Trophoblast cell (in vitro differentiated cells and primary cell): ENCODE results near the gene RIPK1.

Experiments
- DNase-seq, 2 donors: peaks; one replicate each; pipeline ENCODE4 v3.0.0-alpha.2; 2016
- H2AFZ ChIP-seq: 2 replicates; pipeline ENCODE4 v1.6.1; 2013; ENCODE audit warnings: low read length, moderate library complexity, mild to moderate bottlenecking; ENCODE audit not compliant: insufficient read depth, poor library complexity
- H2AK5ac ChIP-seq: 2 replicates; pipeline ENCODE4 v1.6.1; 2013; ENCODE audit warnings: mild to moderate bottlenecking, low read length
- H2BK120ac ChIP-seq: 2 replicates; pipeline ENCODE4 v1.6.1; 2013; ENCODE audit warnings: low read length, mild to moderate bottlenecking, moderate library complexity; ENCODE audit not compliant: insufficient read depth, poor library complexity
- H2BK12ac ChIP-seq: 2 replicates; pipeline ENCODE4 v1.6.1; 2013; ENCODE audit warnings: mild to moderate bottlenecking, low read length, moderate library complexity
- H2BK5ac ChIP-seq: 2 replicates; pipeline ENCODE4 v1.6.1; 2013; ENCODE audit warnings: low read length, low read depth, moderate library complexity, mild to moderate bottlenecking; ENCODE audit not compliant: poor library complexity
- H3K14ac ChIP-seq: 2 replicates; pipeline ENCODE4 v1.6.1; 2013; ENCODE audit warnings: mild to moderate bottlenecking, low read length
- H3K18ac ChIP-seq: 2 replicates; pipeline ENCODE4 v1.6.1; 2013; ENCODE audit warnings: mild to moderate bottlenecking, low read length
- H3K23ac ChIP-seq: 2 replicates; pipeline ENCODE4 v1.6.1; 2013; ENCODE audit warnings: low read length
- H3K27ac ChIP-seq: 2 replicates; pipeline ENCODE4 v1.5.1; 2013; ENCODE audit warnings: low read depth, mild to moderate bottlenecking, inconsistent platforms, low read length, moderate library complexity
- H3K27me3 ChIP-seq: 2 replicates; pipeline ENCODE4 v1.6.1; 2013; ENCODE audit warnings: inconsistent platforms, mild to moderate bottlenecking, low read length, moderate library complexity; ENCODE audit not compliant: insufficient read depth
- H3K36me3 ChIP-seq, 2 experiments: 1 replicate in 1 of 2; 2 replicates in 1 of 2; pipeline ENCODE4 v1.6.1; 2013; ENCODE audit warnings: low read length in 2 of 2, mild to moderate bottlenecking in 2 of 2, moderate library complexity in 1 of 2; ENCODE audit not compliant: insufficient read depth in 2 of 2, control insufficient read depth in 1 of 2
- H3K4ac ChIP-seq: 2 replicates; pipeline ENCODE4 v1.6.1; 2013; ENCODE audit warnings: low read depth, mild to moderate bottlenecking, low read length, moderate library complexity
- H3K4me1 ChIP-seq, 2 experiments: 1 replicate in 1 of 2; 2 replicates in 1 of 2; pipeline ENCODE4 v1.6.1; 2013; ENCODE audit warnings: low read length in 2 of 2, mild to moderate bottlenecking in 2 of 2, moderate library complexity in 1 of 2; ENCODE audit not compliant: insufficient read depth in 2 of 2, control insufficient read depth in 1 of 2
- H3K4me2 ChIP-seq: 2 replicates; pipeline ENCODE4 v1.6.1; 2013; ENCODE audit warnings: inconsistent platforms, mild to moderate bottlenecking, low read length, moderate library complexity
- H3K4me3 ChIP-seq: 2 replicates; pipeline ENCODE4 v1.5.1; 2013; ENCODE audit warnings: mild to moderate bottlenecking, low read depth, low read length, inconsistent platforms
- H3K79me1 ChIP-seq: one replicate; pipeline ENCODE4 v1.6.1; 2013; ENCODE audit warnings: low read length
- H3K79me2 ChIP-seq: 2 replicates; pipeline ENCODE4 v1.6.1; 2013; ENCODE audit warnings: low read length, mild to moderate bottlenecking; ENCODE audit not compliant: control insufficient read depth, insufficient read depth, poor library complexity
- H3K9ac ChIP-seq: 2 replicates; pipeline ENCODE4 v1.6.1; 2013; ENCODE audit warnings: mild to moderate bottlenecking, low read length
- H3K9me3 ChIP-seq: 2 replicates; pipeline ENCODE4 v1.6.1; 2013; ENCODE audit warnings: low read depth, mild to moderate bottlenecking, control low read depth, inconsistent platforms, low read length; ENCODE audit not compliant: insufficient read depth
- H4K12ac ChIP-seq: 2 replicates; pipeline ENCODE4 v1.6.1; 2013; ENCODE audit warnings: low read depth, mild to moderate bottlenecking, low read length, moderate library complexity
- H4K8ac ChIP-seq: 2 replicates; pipeline ENCODE4 v1.6.1; 2013; ENCODE audit warnings: low read depth, mild to moderate bottlenecking, low read length, moderate library complexity
- H4K91ac ChIP-seq: one replicate; pipeline ENCODE4 v1.6.1; 2013; ENCODE audit warnings: low read depth, mild to moderate bottlenecking, low read length, moderate library complexity
- WGBS: extraction: QIAGEN DNeasy Blood & Tissue Kit; methylation state at CpG from one replicate; pipeline ENCODE4 v1.1.7; 2013; ENCODE audit warnings: missing lambda C conversion rate; ENCODE audit not compliant: insufficient read length, insufficient coverage; ENCODE audit errors: extremely low coverage; 5-methylcytosine and 5-hydroxymethylcytosine counted together

The RIPK1 gene

DNA sequence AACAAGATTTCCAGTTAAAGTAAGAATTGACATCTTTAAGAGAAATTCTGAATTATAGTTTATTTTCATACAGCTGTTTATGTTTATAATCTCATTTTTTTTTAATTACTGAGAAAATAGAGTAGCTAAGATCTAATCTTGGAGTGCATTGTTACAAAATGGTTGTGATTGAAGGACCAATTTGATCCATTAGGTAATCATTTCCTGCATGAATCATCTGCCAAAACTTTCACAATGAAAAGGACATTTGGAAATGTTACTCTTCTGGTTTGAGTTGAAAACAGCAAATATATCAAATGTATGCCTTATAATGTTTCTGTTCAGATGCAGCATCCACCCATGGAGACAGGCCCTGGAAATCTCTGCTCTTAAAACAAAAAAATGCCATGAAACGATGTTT is 70.0 kb downstream of the RIPK1 start:
- H3K9ac ChIP-seq: no peak overlapping the region
- H2AK5ac ChIP-seq: no peak overlapping the region
- no peak overlapping the region for H3K23ac ChIP-seq
- DNase-seq: peak in 1 of 2 donors; percentile 77
- no peak overlapping the region for H4K91ac ChIP-seq
- peaks cover 21 to 35% of the 10 kb centered on the region in 2 experiments for H3K36me3 ChIP-seq
- no peaks in the 10 kb centered on the region for H3K79me1 ChIP-seq
- H3K4me2 ChIP-seq: no peak overlapping the region
- H2BK5ac ChIP-seq: no peak overlapping the region
- no peak overlapping the region for H3K4ac ChIP-seq
- H3K4me3 ChIP-seq: no peak overlapping the region
- H2BK12ac ChIP-seq: no peak overlapping the region
- H3K79me2 ChIP-seq: no peaks in the 10 kb centered on the region
- H4K8ac ChIP-seq: no peak overlapping the region
- no peak overlapping the region for H3K14ac ChIP-seq
- H4K12ac ChIP-seq: no peak overlapping the region
- H2AFZ ChIP-seq: no peak overlapping the region
- no peaks in the 10 kb centered on the region for H3K27me3 ChIP-seq
- H2BK120ac ChIP-seq: no peak overlapping the region
- H3K27ac ChIP-seq: no peak overlapping the region
- no peaks in the 10 kb centered on the region for H3K9me3 ChIP-seq
- no peak overlapping the region for H3K18ac ChIP-seq
- H3K4me1 ChIP-seq: no peaks in the 10 kb centered on the region
- no CpG with 5 or more reads among the region's 1 CpG for WGBS

GRCh38 chr6:3139090-3139903 is 71.0 kb downstream of the RIPK1 start:
- Histone ChIP-seq H4K8ac (no peak overlapping the region), H3K18ac (no peak overlapping the region), H3K9me3 (no peaks in the 10 kb centered on the region), H3K79me2 (no peaks in the 10 kb centered on the region), H3K4me1 (no peaks in the 10 kb centered on the region), H3K27me3 (no peaks in the 10 kb centered on the region), H2AK5ac (no peak overlapping the region), H3K4ac (no peak overlapping the region), H3K79me1 (no peaks in the 10 kb centered on the region), H2BK5ac (no peak overlapping the region), H3K4me3 (no peak overlapping the region), H4K91ac (no peak overlapping the region), H2AFZ (no peak overlapping the region), H3K23ac (no peak overlapping the region), H3K9ac (no peak overlapping the region), H3K4me2 (no peak overlapping the region), H4K12ac (no peak overlapping the region), H2BK12ac (no peak overlapping the region), H2BK120ac (no peak overlapping the region), H3K27ac (no peak overlapping the region), H3K14ac (no peak overlapping the region), H3K36me3 (peaks cover 21 to 38% of the 10 kb centered on the region in 2 experiments)
- no CpG with 5 or more reads among the region's 14 CpGs for WGBS
- peak; percentile 79 to 87 for DNase-seq

DNA sequence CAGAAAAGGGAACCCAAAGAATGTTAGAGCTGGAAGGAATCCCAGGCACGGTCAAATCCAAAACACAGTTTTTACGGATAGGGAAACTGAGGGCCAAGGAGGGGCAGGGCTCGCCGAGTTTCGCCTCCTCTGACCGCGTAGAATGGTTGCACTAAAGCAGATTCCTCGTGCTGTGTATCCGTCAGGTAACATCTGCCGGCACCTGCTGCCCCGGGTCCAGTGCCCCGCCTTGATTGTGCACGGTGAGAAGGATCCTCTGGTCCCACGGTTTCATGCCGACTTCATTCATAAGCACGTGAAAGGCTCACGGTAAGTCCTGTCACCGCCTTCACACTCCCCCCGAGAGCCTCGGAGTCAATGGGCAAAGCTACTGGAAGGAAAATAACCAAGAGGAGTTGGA is 71.9 kb downstream of the RIPK1 start:
- no peak overlapping the region for H3K9ac ChIP-seq
- no peak overlapping the region for H2AK5ac ChIP-seq
- peaks cover 25 to 38% of the 10 kb centered on the region in 2 experiments for H3K36me3 ChIP-seq
- no peaks in the 10 kb centered on the region for H3K4me1 ChIP-seq
- DNase-seq: no peak
- no peak overlapping the region for H3K4me2 ChIP-seq
- H3K23ac ChIP-seq: no peak overlapping the region
- no peak overlapping the region for H4K12ac ChIP-seq
- no peaks in the 10 kb centered on the region for H3K27me3 ChIP-seq
- H3K27ac ChIP-seq: no peak overlapping the region
- no peak overlapping the region for H4K91ac ChIP-seq
- H3K4me3 ChIP-seq: no peak overlapping the region
- no peak overlapping the region for H3K18ac ChIP-seq
- no peaks in the 10 kb centered on the region for H3K79me1 ChIP-seq
- no peak overlapping the region for H4K8ac ChIP-seq
- H3K79me2 ChIP-seq: no peaks in the 10 kb centered on the region
- H2AFZ ChIP-seq: no peak overlapping the region
- H2BK12ac ChIP-seq: no peak overlapping the region
- H3K9me3 ChIP-seq: no peaks in the 10 kb centered on the region
- H3K4ac ChIP-seq: no peak overlapping the region
- no peak overlapping the region for H2BK120ac ChIP-seq
- H2BK5ac ChIP-seq: no peak overlapping the region
- H3K14ac ChIP-seq: no peak overlapping the region
- WGBS: no CpG with 5 or more reads among the region's 20 CpGs

DNA sequence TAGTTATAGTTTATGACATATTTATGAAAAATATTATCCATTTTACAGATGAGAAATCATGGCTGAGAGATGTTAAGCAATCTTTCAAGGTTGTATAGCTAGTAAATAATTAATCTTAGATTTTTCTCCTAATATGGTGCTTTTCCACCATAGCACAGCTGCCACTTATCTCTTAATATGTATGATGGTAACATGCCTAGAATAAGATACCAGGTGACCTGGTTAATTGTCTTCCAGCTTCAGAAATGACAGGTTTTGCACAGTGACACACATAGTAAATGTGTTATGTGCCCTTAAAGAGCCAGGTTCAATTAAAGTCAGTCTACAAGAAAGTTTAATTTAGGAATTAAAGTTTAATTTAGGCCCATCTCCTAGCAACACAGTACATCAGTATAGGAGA is 74.2 kb downstream of the RIPK1 start:
- Histone ChIP-seq H3K9ac (no peak overlapping the region), H3K79me2 (no peaks in the 10 kb centered on the region), H2BK5ac (no peak overlapping the region), H3K4ac (no peak overlapping the region), H3K4me3 (no peak overlapping the region), H3K79me1 (no peaks in the 10 kb centered on the region), H4K12ac (no peak overlapping the region), H3K18ac (no peak overlapping the region), H3K27ac (no peak overlapping the region), H3K23ac (no peak overlapping the region), H4K8ac (no peak overlapping the region), H2AK5ac (no peak overlapping the region), H3K14ac (no peak overlapping the region), H4K91ac (no peak overlapping the region), H3K9me3 (no peaks in the 10 kb centered on the region), H3K36me3 (peaks cover 19 to 25% of the 10 kb centered on the region in 2 experiments), H2AFZ (no peak overlapping the region), H3K4me1 (no peaks in the 10 kb centered on the region), H3K27me3 (no peaks in the 10 kb centered on the region), H2BK120ac (no peak overlapping the region), H3K4me2 (no peak overlapping the region), H2BK12ac (no peak overlapping the region)
- no peak for DNase-seq
